K562 (cell line): ENCODE results near the gene ANKRD27. TPM values are rescaled to one million over a fixed set of nuclear protein-coding genes. Genes with fewer than 3 reads are reported as not detected.
A peak's percentile ranks its signal among the peaks of the same experiment; 100 is the strongest.

Experiments
- BACH1 ChIP-seq: fragments of 200-800 bp; sonication (Bioruptor generic); IDR thresholded peaks from 2 replicates; pipeline ENCODE4 v1.6.1; 2016; ENCODE audit warnings: missing genetic modification characterization, missing compliant biosample characterization
- CBFA2T3 ChIP-seq: fragments of 450-650 bp; IDR thresholded peaks from 2 replicates; pipeline ENCODE4 v1.6.1; 2017
- GMEB1 ChIP-seq: fragments of 250-450 bp; sonication (Bioruptor Pico); IDR thresholded peaks from 2 replicates; pipeline ENCODE4 v1.4.0; 2020; ENCODE audit warnings: mild to moderate bottlenecking
- HDAC8 ChIP-seq: fragments of 450-650 bp; IDR thresholded peaks from 2 replicates; pipeline ENCODE4 v1.6.1; 2016; ENCODE audit warnings: mild to moderate bottlenecking, missing genetic modification characterization, moderate library complexity, missing compliant biosample characterization
- HNRNPK ChIP-seq: fragments of 200-400 bp; formaldehyde crosslinking; IDR thresholded peaks from one replicate; pipeline ENCODE4 v1.6.1; 2018; ENCODE audit warnings: mild to moderate bottlenecking, low read depth, low read length; ENCODE audit not compliant: poor library complexity, severe bottlenecking
- IRF9 ChIP-seq: fragments of 450-650 bp; IDR thresholded peaks from 2 replicates; pipeline ENCODE4 v1.6.1; 2016; ENCODE audit warnings: missing biosample characterization, missing genetic modification characterization
- KAT8 ChIP-seq: fragments of 450-650 bp; IDR thresholded peaks from 2 replicates; pipeline ENCODE4 v1.6.1; 2016; ENCODE audit warnings: low read depth, mild to moderate bottlenecking
- KLF6 ChIP-seq: fragments of 250-450 bp; sonication (Bioruptor Pico); IDR thresholded peaks from 2 replicates; pipeline ENCODE4 v1.4.0; 2020; ENCODE audit warnings: mild to moderate bottlenecking, moderate library complexity, borderline replicate concordance
- STAT5B ChIP-seq: fragments of 250-450 bp; sonication (Bioruptor Pico); IDR thresholded peaks from 2 replicates; pipeline ENCODE4 v1.8.0; 2021; ENCODE audit warnings: mild to moderate bottlenecking, inconsistent platforms
- ZKSCAN8 ChIP-seq: fragments of 200-800 bp; sonication (Bioruptor generic); IDR thresholded peaks from 2 replicates; pipeline ENCODE4 v1.6.1; 2016; ENCODE audit warnings: missing genetic modification characterization, missing compliant biosample characterization
- ZNF445 ChIP-seq: fragments of 250-450 bp; sonication (Bioruptor Pico); IDR thresholded peaks from 2 replicates; pipeline ENCODE4 v1.4.0; 2020; ENCODE audit warnings: low read depth, mild to moderate bottlenecking, moderate library complexity
- ZNF507 ChIP-seq: conservative IDR thresholded peaks from 2 replicates; pipeline ENCODE4 v1.6.1; 2017; ENCODE audit warnings: missing genetic modification characterization, missing compliant biosample characterization
- ZNF785 ChIP-seq: fragments of 250-450 bp; sonication (Bioruptor Pico); IDR thresholded peaks from 2 replicates; pipeline ENCODE4 v1.4.0; 2020; ENCODE audit warnings: mild to moderate bottlenecking
- polyA plus RNA-seq, 8 experiments: library from polyadenylated mRNA; depleted of rRNA in 4 of 8; stranded (reverse) in 5 of 8; unstranded in 3 of 8; fragments of >200 nt; fragmentation: Nextera tagmentation in 2 of 8; fragmentation: Illumina TruSeq in 1 of 8; extraction: Ambion mirVana in 2 of 8; extraction: Trizol in 1 of 8; gene quantifications; 2 replicates each; pipeline versions ENCODE4 v1.2.1 to v1.2.3, GENCODE V29; 2011 to 2014; ENCODE audit warnings: inconsistent platforms in 1 of 8, missing spikeins in 1 of 8
- total RNA-seq, 7 experiments: library from RNA; depleted of rRNA in 6 of 7; stranded (reverse); fragments of >200 nt in 6 of 7; fragmentation: Illumina TruSeq in 2 of 7; extraction: Trizol in 2 of 7; gene quantifications; 2 replicates each; pipeline versions ENCODE4 v1.2.1 to v1.2.3, GENCODE V29; 2011 to 2021; ENCODE audit warnings: low replicate concordance in 1 of 7

ANKRD27 gene
- total and polyA plus RNA-seq, 9 of the 15 experiments (the other 6 are each of a cell fraction or from before 2014, with no cell fraction given), result 5.3 to 71.3 (median 54.2) TPM

GRCh38 chr19:32686847-32687475 lies 12.0 kb upstream of the ANKRD27 start (continued):
- TF ChIP-seq ZNF785 (peak; percentile 76; the same call in 1 of the 2 replicates), IRF9 (peak; percentile 95), ZNF507 (tag) (0 out of 2 replicates have a peak, but pooled peaks have one; percentile 27), CBFA2T3 (no peak), KAT8 (no peak), STAT5B (CRISPR knock-in tag) (peak; percentile 68; the same call in 1 of the 2 replicates), HNRNPK (no peak), ZKSCAN8 (CRISPR knock-in tag) (peak; percentile 78), ZNF445 (CRISPR knock-in tag) (peak; percentile 88; the same call in 1 of the 2 replicates), GMEB1 (CRISPR knock-in tag) (peak; percentile 69), KLF6 (peak; percentile 96), BACH1 (tag) (peak; percentile 76; the same call in 1 of the 2 replicates), HDAC8 (tag) (peak; percentile 81)
